Stimulated activated memory B cell treated with anti-CD40 and anti-IgM and Interleukin-4, amounts not matched to agents 10 μg/mL and 1 μg/mL and 100 μg/mL, for 72 hours (primary cell): ENCODE measurements around the gene PMM2.

Experiments
- ATAC-seq: fragments of 150-1000 bp; cut with Tn5 transposase; 2 replicates; pipeline ENCODE4 v1.10.0; 2021
- H3K27ac Mint-ChIP-seq: one replicate; pipeline ENCODE4 v1.8.0; 2022; ENCODE audit warnings: mild to moderate bottlenecking, mixed read lengths
- H3K27me3 Mint-ChIP-seq: one replicate; pipeline ENCODE4 v1.8.0; 2022; ENCODE audit warnings: mixed read lengths
- H3K36me3 Mint-ChIP-seq: one replicate; pipeline ENCODE4 v1.8.0; 2022; ENCODE audit warnings: mixed read lengths
- H3K4me1 Mint-ChIP-seq: one replicate; pipeline ENCODE4 v1.8.0; 2022; ENCODE audit warnings: mixed read lengths
- H3K4me3 Mint-ChIP-seq: one replicate; pipeline ENCODE4 v1.8.0; 2022; ENCODE audit warnings: mild to moderate bottlenecking, moderate library complexity, mixed read lengths
- H3K9me3 Mint-ChIP-seq: one replicate; pipeline ENCODE4 v1.8.0; 2022; ENCODE audit warnings: mixed read lengths

PMM2 gene

DNA sequence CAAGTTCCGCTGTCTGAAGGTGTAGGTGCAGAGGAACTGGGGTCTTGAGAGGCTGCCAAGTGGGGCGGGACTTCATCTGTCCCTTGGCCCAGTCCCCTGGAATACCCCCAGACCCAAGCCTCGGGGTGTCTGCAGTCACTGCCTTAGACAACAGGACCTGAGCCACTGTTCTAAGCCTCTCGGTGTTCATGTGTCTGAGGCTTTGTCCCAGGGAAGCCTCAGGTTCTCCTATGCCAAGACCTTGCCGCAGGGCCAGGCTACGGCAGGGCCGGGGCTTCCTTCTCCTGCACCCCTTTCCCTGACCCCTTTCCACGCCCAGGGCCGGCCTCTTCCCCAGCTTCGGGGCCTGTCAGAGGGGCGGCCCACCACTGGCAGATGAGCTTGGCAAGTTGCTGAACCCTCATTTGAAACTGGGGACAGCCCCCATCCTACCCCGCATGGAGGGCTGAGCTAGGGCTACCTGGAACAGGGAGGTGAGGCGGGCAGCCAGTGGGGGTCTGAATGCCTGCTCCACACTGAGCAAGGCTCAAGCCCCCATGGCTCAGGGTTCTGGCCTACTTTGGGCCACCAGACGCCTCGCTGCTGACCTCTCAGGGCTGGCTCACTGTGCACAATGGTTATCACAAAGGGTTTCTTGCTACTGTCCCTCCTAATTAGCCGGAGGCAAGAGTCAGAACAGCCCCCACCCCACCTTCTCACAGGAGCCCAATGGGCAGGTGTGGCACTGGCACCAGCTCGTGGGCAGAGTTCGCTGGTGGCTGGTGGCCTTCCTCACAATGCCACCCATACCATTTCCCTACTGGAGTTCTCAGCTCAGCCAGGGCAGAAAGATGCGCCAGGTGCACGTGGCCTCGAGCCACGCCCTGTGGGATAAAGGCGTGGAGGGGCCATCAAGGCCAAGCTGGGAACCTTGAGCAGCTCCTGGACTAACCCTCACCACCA, 91.6 kb downstream of the PMM2 start:
- Mint-ChIP-seq H3K4me3 (no peak overlapping the region), H3K4me1 (peaks cover 59% of the 10 kb centered on the region), H3K27ac (peak overlapping the region; percentile 96), H3K36me3 (peaks cover 34% of the 10 kb centered on the region), H3K9me3 (no peaks in the 10 kb centered on the region), H3K27me3 (peaks cover 15% of the 10 kb centered on the region)
- ATAC-seq: no peak

DNA sequence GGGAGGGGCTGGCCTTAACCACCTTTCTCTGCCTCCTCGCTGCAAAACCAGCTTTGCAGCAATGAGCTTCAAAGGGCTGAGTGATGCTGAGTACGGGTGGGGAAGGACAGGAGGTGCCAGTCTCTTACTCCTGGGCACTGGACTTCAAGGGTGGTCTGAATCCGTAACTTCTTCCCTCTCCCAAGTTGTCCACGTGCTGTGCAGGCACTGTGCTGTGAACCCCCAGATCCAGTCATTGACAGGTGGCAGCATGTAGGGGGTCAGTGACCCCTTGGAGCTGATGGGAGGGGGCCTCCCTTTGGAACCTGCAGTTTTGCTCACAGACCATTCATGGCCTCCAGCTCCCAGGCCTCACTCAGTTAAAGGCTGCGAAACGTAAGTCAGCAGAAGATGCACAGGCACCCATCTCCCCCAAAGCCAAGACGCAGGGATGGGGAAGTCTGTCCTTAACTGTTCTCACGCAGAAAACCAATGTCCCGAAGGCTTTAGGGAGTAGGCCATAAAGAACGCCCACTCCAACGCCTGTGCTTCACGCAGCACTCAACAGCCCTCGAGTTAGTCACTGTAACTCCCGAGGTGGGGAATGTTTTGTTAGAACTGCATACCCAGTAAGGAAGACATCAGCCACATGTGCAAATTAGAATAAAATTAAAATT, 92.4 kb downstream of the PMM2 start:
- no peak overlapping the region for H3K4me3 Mint-ChIP-seq
- peaks cover 12% of the 10 kb centered on the region for H3K27me3 Mint-ChIP-seq
- H3K4me1 Mint-ChIP-seq: peaks cover 65% of the 10 kb centered on the region
- H3K27ac Mint-ChIP-seq: peak overlapping the region; percentile 96
- no peak for ATAC-seq
- peaks cover 42% of the 10 kb centered on the region for H3K36me3 Mint-ChIP-seq
- no peaks in the 10 kb centered on the region for H3K9me3 Mint-ChIP-seq

DNA sequence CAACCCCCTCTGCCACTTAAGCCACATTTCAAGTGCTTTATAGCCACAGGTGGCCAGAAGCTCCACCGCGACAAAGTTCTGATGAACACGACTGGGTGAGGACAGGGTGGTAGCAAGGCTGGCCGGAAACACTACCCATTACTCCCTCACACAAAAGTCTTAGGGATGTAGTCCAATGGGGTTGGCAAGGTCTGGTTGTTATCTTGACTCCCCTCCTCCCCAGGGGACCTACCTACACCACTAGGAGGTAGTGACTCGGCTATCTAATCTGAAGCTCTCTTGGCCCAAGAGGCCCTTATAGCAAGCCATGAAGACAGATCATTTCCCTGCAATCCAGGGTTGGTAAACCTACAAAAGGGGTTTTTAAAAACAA, 92.9 kb downstream of the PMM2 start:
- Mint-ChIP-seq H3K9me3 (no peaks in the 10 kb centered on the region), H3K4me1 (peaks cover 60% of the 10 kb centered on the region), H3K27ac (peak overlapping the region; percentile 96), H3K4me3 (no peak overlapping the region), H3K27me3 (peaks cover 7% of the 10 kb centered on the region), H3K36me3 (peaks cover 47% of the 10 kb centered on the region)
- no peak for ATAC-seq

DNA sequence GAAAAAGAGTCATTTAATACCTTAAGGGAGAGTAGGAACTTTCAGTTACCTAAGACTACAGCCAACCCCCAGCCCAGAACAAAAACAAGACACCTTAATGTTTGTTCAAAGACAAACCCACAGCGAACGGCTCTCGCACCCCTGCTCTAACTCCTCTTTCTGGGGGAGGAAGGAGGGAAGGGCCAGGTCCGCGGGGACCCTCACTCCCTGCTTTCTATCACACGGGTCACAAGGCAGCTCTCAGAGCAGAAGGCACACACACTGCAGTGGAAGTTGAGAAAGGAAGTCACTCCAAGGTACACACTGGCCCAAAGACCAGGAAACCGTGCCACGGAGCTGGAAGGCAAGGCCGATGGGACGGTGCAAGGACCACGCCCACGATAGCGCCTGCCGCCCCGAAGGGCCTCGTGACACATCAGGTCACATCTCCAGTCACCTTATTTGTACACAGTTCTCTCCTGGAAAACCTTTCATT, 94.5 kb downstream of the PMM2 start:
- Mint-ChIP-seq H3K36me3 (peaks cover 51% of the 10 kb centered on the region), H3K27me3 (no peaks in the 10 kb centered on the region), H3K27ac (peak overlapping the region; percentile 96), H3K9me3 (no peaks in the 10 kb centered on the region), H3K4me3 (peak overlapping the region; percentile 76), H3K4me1 (peaks cover 47% of the 10 kb centered on the region)
- ATAC-seq: peak; percentile 65

DNA sequence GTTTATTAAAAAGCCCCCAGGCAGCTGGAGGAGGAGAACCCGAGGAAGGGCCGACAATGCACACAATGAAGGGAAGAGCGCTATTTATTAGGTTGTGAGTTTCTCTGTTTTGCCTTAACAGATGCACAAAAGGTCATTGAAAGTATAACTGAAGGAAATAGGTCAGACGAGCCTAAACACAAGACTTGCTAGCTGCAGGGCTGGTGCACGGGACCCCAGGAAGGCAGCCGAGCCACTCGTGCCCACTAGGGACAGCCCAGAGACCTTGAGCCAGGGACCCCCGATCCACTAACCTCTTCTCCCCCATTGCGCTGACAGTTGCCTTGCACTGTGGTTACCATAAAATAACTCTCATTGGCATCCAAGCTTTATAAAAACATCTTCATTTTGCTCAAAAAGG, 95.8 kb downstream of the PMM2 start:
- no peak for ATAC-seq
- H3K9me3 Mint-ChIP-seq: no peaks in the 10 kb centered on the region
- H3K27ac Mint-ChIP-seq: peak overlapping the region; percentile 96
- peaks cover 43% of the 10 kb centered on the region for H3K4me1 Mint-ChIP-seq
- H3K4me3 Mint-ChIP-seq: peak overlapping the region; percentile 22
- H3K36me3 Mint-ChIP-seq: peaks cover 55% of the 10 kb centered on the region
- H3K27me3 Mint-ChIP-seq: no peaks in the 10 kb centered on the region

DNA sequence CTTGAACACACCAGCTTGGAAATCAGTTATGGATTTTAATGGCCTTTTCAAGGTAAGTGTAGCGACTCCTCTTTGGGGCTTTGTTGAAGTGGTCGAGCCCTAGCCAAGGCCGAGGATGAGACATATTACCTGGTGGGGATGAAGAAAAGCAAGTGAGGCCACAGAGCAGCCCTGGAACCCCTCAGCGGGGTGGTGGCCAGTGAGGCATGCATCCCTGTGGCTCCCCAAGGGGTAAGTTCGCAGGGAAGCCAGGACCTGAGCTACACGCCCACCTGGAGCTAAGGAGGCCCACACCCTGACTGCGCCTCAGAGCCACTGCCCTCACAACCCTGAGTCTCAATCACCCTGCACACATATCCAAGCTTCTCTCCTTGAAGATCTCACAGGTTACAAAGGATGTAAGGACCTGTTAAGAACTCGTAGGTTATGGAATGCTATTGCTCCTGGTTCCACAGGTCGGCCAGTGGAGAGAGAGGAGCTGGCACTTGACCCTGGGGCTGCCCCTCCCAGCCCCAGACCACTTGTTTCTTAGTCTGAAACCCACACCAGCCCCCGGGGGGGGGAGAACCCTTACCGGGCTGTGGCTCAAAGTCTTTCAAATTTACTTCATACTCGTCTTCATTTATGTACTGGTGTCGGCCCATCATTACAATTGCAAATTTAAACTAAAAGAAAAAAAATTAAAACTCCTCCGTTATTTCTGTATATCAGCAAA, 96.5 kb downstream of the PMM2 start:
- Mint-ChIP-seq H3K4me1 (peaks cover 43% of the 10 kb centered on the region), H3K27me3 (no peaks in the 10 kb centered on the region), H3K9me3 (no peaks in the 10 kb centered on the region), H3K4me3 (no peak overlapping the region), H3K27ac (peak overlapping the region; percentile 96), H3K36me3 (peaks cover 60% of the 10 kb centered on the region)
- ATAC-seq: no peak

DNA sequence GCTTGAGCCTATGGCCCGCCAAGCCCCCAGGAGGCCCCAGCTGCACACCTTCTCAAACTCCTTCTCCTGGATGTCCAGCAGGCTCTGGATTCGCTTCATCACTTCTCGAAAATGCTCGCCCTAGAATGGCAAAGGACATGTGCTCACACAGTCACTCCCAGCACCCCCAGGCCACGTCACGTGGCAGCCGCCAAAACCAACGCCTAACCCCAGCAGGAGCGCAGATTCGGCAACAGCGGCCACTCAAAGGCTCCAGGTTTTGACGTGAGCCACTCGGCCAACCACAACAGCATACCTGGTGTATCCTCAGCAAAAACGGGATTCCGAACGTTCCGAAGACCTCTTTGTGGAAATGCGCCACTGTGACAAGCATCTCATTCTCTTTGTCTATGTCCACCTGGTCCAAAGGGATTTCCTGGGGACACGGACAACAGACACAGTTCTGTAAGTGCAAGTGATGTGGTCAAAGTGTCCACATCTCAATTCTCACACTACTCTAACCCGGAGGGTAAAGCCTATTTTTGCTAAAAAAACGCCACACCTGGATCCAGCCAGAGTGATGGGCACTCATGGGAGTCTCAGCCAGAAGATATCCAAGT, 97.2 kb downstream of the PMM2 start:
- H3K27me3 Mint-ChIP-seq: no peaks in the 10 kb centered on the region
- H3K36me3 Mint-ChIP-seq: peaks cover 67% of the 10 kb centered on the region
- no peak overlapping the region for H3K4me3 Mint-ChIP-seq
- no peak for ATAC-seq
- H3K27ac Mint-ChIP-seq: peak overlapping the region; percentile 96
- peaks cover 43% of the 10 kb centered on the region for H3K4me1 Mint-ChIP-seq
- H3K9me3 Mint-ChIP-seq: no peaks in the 10 kb centered on the region

DNA sequence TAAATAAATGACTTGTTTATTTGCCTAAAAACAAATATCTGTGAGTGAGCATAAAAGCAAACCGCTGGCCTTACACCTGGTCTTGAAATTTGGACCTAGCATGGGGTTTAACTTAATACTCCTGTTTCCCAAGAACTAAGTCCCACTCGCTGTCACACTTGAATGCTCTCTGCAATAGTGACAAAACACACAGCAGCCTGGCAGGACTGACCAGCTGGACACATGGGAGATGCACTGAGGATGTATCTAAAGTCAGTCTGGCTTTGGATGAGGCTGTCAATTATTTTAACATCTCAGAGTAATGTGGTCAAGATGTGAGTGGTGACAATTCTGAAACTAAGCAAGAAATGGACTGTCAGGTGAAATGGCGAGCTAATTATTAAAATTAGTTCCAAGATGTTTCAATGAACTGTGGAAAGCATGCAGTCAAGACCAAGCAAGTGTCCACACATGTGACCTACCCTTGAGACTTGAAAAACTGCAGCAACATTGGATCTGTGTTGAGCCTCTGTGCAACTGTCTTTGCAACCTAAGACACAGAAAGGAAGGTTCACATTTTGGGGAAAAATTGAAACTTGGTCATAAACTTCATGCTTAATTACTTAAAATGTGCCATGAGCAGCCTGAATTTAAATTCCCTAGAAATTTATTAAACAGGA, 101.2 kb downstream of the PMM2 start:
- no peak for ATAC-seq
- peaks cover 83% of the 10 kb centered on the region for H3K36me3 Mint-ChIP-seq
- H3K9me3 Mint-ChIP-seq: no peaks in the 10 kb centered on the region
- no peak overlapping the region for H3K4me3 Mint-ChIP-seq
- H3K4me1 Mint-ChIP-seq: peaks cover 9% of the 10 kb centered on the region
- H3K27ac Mint-ChIP-seq: peak overlapping the region; percentile 46
- no peaks in the 10 kb centered on the region for H3K27me3 Mint-ChIP-seq
